GM23338 (cell line): Measurements from ENCODE around the gene ADD1.

Experiments
- CREB1 ChIP-seq: fragments of 250-450 bp; sonication (Bioruptor Pico); IDR thresholded peaks from 2 replicates; pipeline ENCODE4 v1.5.0; 2020; ENCODE audit warnings: low read depth, mild to moderate bottlenecking, moderate library complexity
- CTCF ChIP-seq, 2 experiments: fragments of 200-600 bp in 1 of 2; sonication (generic) in 1 of 2; conservative IDR thresholded peaks; 2 replicates each; pipeline versions ENCODE4 v1.5.1 to v1.6.1; 2016 to 2017; ENCODE audit warnings: antibody characterized with exemption in 2 of 2, low read depth in 2 of 2, mild to moderate bottlenecking in 2 of 2, moderate library complexity in 1 of 2
- EZH2 ChIP-seq: fragments of 200-600 bp; sonication (generic); IDR thresholded peaks from one replicate; pipeline ENCODE4 v1.8.0; 2017; ENCODE audit warnings: antibody characterized with exemption, mild to moderate bottlenecking, low read depth; ENCODE audit not compliant: unreplicated experiment
- EZH2phosphoT487 ChIP-seq: fragments of 200-600 bp; sonication (generic); IDR thresholded peaks from one replicate; pipeline ENCODE4 v1.8.1; 2018; ENCODE audit warnings: antibody characterized with exemption; ENCODE audit not compliant: unreplicated experiment
- POLR2AphosphoS5 ChIP-seq: IDR thresholded peaks from 2 replicates; pipeline ENCODE4 v1.6.1; 2016; ENCODE audit warnings: antibody characterized with exemption, low read depth
- REST ChIP-seq: IDR thresholded peaks from one replicate; pipeline ENCODE4 v1.6.1; 2018; ENCODE audit warnings: antibody characterized with exemption; ENCODE audit not compliant: unreplicated experiment
- STAT1 ChIP-seq: IDR thresholded peaks from one replicate; pipeline ENCODE4 v1.6.1; 2016; ENCODE audit warnings: antibody characterized with exemption; ENCODE audit not compliant: unreplicated experiment
- ZNF331 ChIP-seq: fragments of 250-450 bp; sonication (Bioruptor Pico); IDR thresholded peaks from 2 replicates; pipeline ENCODE4 v1.5.0; 2020; ENCODE audit warnings: low read depth, mild to moderate bottlenecking, moderate library complexity

- TF ChIP-seq CTCF (conservative IDR thresholded peaks at IDR 0.05; ENCODE audit: low read depth in 2 of 2) (no peak), REST (no peak), POLR2AphosphoS5 (no peak), CREB1 (no peak), ZNF331 (CRISPR knock-in tag) (no peak), EZH2 (no peak), EZH2phosphoT487 (no peak), STAT1 (no peak)
These were observed 44.3 kb upstream of the ADD1 start for GRCh38 chr4:2799224-2799911.
